GM18499 (cell line): ENCODE results near the gene AFF4.
"Not testable (repeated sequence)": the region's sequence is repeated elsewhere in the genome, so short reads cannot be mapped to it uniquely, and the experiment has no call there.

Experiments
- ATAC-seq: cut with Tn5 transposase; IDR thresholded peaks from one replicate; pipeline ENCODE4 v1.9.1; 2021; ENCODE audit warnings: moderate number of reproducible peaks; ENCODE audit not compliant: insufficient read depth, unreplicated experiment

AFF4 gene, protein sequence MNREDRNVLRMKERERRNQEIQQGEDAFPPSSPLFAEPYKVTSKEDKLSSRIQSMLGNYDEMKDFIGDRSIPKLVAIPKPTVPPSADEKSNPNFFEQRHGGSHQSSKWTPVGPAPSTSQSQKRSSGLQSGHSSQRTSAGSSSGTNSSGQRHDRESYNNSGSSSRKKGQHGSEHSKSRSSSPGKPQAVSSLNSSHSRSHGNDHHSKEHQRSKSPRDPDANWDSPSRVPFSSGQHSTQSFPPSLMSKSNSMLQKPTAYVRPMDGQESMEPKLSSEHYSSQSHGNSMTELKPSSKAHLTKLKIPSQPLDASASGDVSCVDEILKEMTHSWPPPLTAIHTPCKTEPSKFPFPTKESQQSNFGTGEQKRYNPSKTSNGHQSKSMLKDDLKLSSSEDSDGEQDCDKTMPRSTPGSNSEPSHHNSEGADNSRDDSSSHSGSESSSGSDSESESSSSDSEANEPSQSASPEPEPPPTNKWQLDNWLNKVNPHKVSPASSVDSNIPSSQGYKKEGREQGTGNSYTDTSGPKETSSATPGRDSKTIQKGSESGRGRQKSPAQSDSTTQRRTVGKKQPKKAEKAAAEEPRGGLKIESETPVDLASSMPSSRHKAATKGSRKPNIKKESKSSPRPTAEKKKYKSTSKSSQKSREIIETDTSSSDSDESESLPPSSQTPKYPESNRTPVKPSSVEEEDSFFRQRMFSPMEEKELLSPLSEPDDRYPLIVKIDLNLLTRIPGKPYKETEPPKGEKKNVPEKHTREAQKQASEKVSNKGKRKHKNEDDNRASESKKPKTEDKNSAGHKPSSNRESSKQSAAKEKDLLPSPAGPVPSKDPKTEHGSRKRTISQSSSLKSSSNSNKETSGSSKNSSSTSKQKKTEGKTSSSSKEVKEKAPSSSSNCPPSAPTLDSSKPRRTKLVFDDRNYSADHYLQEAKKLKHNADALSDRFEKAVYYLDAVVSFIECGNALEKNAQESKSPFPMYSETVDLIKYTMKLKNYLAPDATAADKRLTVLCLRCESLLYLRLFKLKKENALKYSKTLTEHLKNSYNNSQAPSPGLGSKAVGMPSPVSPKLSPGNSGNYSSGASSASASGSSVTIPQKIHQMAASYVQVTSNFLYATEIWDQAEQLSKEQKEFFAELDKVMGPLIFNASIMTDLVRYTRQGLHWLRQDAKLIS

DNA sequence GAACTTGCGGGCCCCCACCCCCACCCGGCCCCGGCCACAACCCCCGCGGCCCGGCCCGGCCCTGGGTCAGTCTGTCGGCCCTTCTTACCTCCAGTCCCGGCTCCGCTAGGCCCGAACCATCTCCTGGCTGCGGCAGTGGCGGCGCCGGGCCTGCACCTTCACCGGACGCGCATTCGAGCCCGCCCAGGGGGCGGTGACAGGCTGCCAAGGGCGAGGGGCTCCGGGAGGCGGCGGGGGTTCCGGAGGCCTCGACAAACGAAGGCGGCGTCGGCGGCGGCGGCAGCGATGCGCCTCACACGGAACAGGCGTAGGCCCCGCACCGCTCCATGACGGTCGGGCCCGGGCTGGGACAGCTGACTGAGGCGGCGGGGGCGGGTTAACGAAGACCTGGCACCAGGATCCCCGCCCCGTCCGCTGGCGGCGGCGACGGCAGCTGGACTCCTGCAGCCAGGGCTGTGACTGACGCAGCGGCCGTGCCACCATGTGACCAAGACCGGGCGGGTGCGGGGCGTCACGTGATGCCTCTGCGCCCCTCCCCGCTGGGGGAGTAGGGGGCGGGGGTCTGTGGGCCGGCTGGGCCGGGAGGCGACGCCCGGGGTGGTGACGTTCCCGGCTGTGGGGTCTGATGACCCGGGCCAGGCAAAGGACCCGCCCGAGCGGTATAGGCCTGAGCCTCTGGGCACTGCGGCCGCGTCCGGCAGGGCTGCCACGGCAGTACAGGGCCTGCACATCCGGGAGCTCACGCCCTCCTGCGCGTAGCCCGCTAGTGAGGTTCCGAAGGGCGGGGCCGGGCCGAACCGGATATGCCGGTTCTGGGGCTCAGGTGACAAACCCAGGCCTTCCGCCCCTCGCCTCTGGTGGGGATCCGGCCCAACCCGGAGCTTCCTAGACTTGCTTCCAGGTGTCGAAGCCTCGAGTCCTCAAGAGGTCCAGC lies at the start of gene AFF4:
Gene AFF4 (minus strand): TSS at position 464 of the 934 bp plus-strand sequence. CDS start 26,445 bp downstream, outside the sequence.
- peak; percentile 72 for ATAC-seq

DNA sequence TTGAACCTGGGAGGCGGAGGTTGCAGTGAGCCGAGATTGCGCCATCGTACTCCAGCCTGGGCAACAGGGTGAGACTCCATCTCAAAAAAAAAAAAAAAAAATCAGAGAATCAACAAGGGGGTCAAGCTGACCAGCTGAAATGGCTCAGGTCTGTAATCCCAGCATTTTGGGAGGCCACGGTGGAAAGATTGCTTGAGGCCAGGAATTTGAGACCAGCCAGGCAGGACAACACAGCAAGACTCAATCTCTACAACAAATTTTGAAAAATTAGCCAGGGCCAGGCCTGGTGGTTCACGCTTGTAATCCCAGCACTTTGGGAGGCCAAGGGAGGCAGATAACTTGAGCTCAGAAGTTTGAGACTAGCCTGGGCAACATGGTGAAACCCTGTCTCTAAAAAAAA lies 45.0 kb upstream of the AFF4 start:
- ATAC-seq, result not testable (repeated sequence)

- no peak for ATAC-seq
These were observed 43.2 kb upstream of the AFF4 start for GRCh38 chr5:133006653-133007052.

DNA sequence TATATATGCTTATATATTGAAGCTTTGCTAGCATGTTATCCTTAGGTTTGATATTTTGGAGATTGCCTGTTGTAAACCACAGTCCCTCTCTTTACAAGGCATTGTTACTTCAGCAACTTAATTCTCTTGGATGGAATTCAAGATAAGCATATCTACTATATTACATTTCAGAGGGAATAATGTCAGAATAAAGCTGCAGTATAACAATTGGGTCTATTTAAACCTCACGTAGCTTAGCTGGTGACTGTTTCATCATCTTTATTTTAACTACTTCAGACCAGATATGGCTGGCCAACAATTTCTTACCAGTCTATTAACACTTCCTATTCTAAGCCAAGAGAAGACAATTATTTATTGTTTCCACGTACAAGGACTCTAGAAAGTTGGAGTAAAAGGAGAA lies 35.8 kb upstream of the AFF4 start:
- no peak for ATAC-seq

GRCh38 chr5:132998556-132998955 lies 35.1 kb upstream of the AFF4 start:
- no peak for ATAC-seq

- no peak for ATAC-seq
These were observed 32.9 kb upstream of the AFF4 start for GRCh38 chr5:132996307-132996706.

DNA sequence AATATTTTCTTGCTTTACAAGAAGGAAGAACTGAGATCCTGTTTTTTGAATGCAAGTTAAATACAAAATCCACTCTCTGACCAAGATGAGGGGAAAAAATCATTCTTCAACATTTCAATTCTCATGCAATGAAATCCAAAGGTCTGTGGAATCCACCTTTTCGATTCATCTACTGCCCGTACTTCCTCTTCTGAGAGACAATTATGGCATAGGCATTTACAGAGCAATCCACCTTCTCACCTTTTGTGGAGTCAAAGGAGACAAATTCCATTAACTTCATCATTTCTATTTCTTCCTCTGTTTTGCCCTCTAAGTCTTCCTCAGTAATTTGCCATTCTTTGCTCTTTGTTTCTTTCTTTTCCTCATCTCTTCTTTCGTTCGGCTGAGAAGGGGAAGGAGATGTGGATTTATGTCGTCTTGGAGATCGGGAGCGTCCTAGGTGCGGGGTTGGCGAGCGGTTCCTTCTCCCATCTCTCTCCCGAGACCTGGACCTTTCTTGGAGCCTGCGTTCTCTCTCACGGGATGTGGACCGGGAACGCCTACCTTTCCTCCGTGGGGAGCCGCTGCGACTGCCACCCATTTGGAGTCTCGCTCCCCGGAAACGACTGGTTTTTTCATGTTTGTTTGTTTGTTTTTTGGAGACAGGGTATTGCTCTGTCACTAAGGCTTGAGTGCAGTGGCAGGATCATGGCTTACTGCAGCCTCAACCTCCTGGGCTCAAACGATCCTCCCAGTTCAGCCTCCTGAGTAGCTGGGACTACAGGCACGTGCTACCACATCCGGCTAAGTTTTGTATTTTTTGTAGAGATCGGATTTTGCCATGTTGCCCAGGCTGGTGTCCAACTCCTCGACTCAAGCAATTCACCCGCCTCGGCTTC lies 24.3 kb upstream of the AFF4 start:
- no peak for ATAC-seq

GRCh38 chr5:132982971-132983370 lies 19.5 kb upstream of the AFF4 start:
- ATAC-seq, result not testable (repeated sequence)

GRCh38 chr5:132981288-132981687 lies 17.9 kb upstream of the AFF4 start:
- ATAC-seq, result no peak

DNA sequence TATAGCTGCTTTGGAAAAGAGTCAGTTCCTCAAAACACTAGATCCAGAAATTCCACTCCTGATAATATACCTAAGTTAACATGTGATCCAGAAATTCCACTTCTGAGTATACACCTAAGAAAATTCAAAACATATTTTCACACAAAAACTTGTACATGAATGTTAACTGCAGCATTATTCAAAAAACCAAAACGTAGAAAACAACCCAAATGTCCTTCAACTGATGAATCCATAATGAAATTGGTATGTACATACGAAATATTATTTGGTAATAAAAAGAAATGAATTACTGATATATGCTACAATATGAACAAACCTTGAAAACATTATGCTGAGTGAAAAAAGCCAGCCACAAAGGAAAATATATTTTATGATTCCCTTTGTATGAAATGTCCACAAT lies 16.5 kb upstream of the AFF4 start:
- ATAC-seq, result no peak

GRCh38 chr5:132979367-132979940 lies 16.0 kb upstream of the AFF4 start:
- no peak for ATAC-seq

GRCh38 chr5:132976852-132977251 lies 13.4 kb upstream of the AFF4 start:
- no peak for ATAC-seq

DNA sequence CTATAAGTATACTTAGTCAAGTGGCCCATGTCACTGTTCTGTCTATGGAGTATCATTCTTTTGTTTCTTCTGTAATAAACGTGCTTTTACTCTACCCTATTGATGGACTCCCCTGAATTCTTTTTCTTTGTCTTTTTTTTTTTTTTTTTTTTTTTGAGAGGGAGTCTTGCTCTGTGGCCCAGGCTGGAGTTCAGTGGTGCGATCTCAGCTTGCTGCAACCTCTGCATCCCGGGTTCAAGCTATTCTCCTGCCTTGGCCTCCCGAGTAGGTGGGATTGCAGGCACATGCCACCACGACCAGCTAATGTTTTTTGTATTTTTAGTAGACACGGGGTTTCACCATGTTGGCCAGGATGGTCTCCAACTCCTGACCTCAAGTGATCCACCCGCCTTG lies 9.0 kb upstream of the AFF4 start:
- not testable (repeated sequence) for ATAC-seq

GRCh38 chr5:132971483-132972435 lies 8.3 kb upstream of the AFF4 start:
- no peak for ATAC-seq

GRCh38 chr5:132965120-132965519 lies 1.7 kb upstream of the AFF4 start:
- no peak for ATAC-seq

- no peak for ATAC-seq
These were observed 909 bp downstream of the AFF4 start for GRCh38 chr5:132962429-132963021.

- no peak for ATAC-seq
These were observed 1.5 kb downstream of the AFF4 start for GRCh38 chr5:132961887-132962286.
